HEK293 (cell line): ENCODE results near the gene SH3RF3.

Source experiments
- CTCF ChIA-PET: fragments of 350-600 bp; formaldehyde crosslinking; extraction: SDS; loops from one replicate; lab custom pipeline; 2021; ENCODE audit warnings: antibody characterized with exemption; lab: Yijun Ruan, JAX
- POLR2A ChIA-PET: fragments of 300-600 bp; formaldehyde crosslinking; extraction: SDS; loops from one replicate; lab custom pipeline; 2020; ENCODE audit warnings: antibody characterized with exemption, inconsistent platforms; lab: Yijun Ruan, JAX
- H3K27ac ChIP-seq: fragments of 200-500 bp; sonication (Bioruptor generic); 2 replicates; pipeline ENCODE4 v1.5.1; 2014; ENCODE audit warnings: low read depth, low read length, control low read depth, inconsistent platforms; ENCODE audit errors: extremely low read depth
- H3K36me3 ChIP-seq, 2 experiments: fragments of 200-500 bp in 1 of 2; sonication (Bioruptor generic) in 1 of 2; 1 replicate in 1 of 2; 2 replicates in 1 of 2; pipeline ENCODE4 v1.5.1; 2014 to 2017; ENCODE audit warnings: inconsistent platforms in 2 of 2, low read length in 2 of 2; ENCODE audit not compliant: control insufficient read depth in 2 of 2, insufficient read depth in 1 of 2
- H3K4me1 ChIP-seq: fragments of 200-500 bp; sonication (Bioruptor generic); 2 replicates; pipeline ENCODE4 v1.5.1; 2014; ENCODE audit warnings: mild to moderate bottlenecking, low read length, inconsistent platforms; ENCODE audit not compliant: control insufficient read depth, insufficient read depth
- H3K4me3 ChIP-seq: 2 replicates; pipeline ENCODE4 v1.5.1; 2011; ENCODE audit warnings: low read depth, mild to moderate bottlenecking, control low read depth, low read length, moderate library complexity
- H3K9me3 ChIP-seq: fragments of 200-500 bp; sonication (Bioruptor generic); 2 replicates; pipeline ENCODE4 v1.5.1; 2014; ENCODE audit warnings: low read depth, low read length, inconsistent platforms; ENCODE audit not compliant: control insufficient read depth, insufficient read depth
- FEZF1 ChIP-seq: fragments of 450-650 bp; formaldehyde crosslinking; IDR thresholded peaks from 2 replicates; pipeline ENCODE4 v1.5.1; 2016; ENCODE audit warnings: missing biosample characterization, missing genetic modification characterization
- HOXA7 ChIP-seq: sonication (generic); formaldehyde crosslinking; IDR thresholded peaks from 2 replicates; pipeline ENCODE4 v1.8.1; 2022; ENCODE audit warnings: missing genetic modification reagents, borderline replicate concordance
- HOXC10 ChIP-seq: sonication (generic); formaldehyde crosslinking; IDR thresholded peaks from 2 replicates; pipeline ENCODE4 v1.8.1; 2023; ENCODE audit warnings: mild to moderate bottlenecking, missing genetic modification reagents
- MEIS1 ChIP-seq: sonication (generic); formaldehyde crosslinking; IDR thresholded peaks from 2 replicates; pipeline ENCODE4 v1.8.1; 2022; ENCODE audit warnings: missing genetic modification reagents, mild to moderate bottlenecking, borderline replicate concordance
- MYNN ChIP-seq: fragments of 450-650 bp; formaldehyde crosslinking; IDR thresholded peaks from 2 replicates; pipeline ENCODE4 v1.5.1; 2016; ENCODE audit warnings: missing biosample characterization, missing genetic modification characterization, borderline replicate concordance
- REPIN1 ChIP-seq: fragments of 450-650 bp; formaldehyde crosslinking; IDR thresholded peaks from 2 replicates; pipeline ENCODE4 v1.5.1; 2017; ENCODE audit warnings: missing biosample characterization, missing genetic modification characterization, low read depth
- YY2 ChIP-seq: fragments of 450-650 bp; formaldehyde crosslinking; IDR thresholded peaks from 2 replicates; pipeline ENCODE4 v1.5.1; 2016; ENCODE audit warnings: missing biosample characterization, missing genetic modification characterization
- ZBTB8A ChIP-seq: fragments of 450-650 bp; formaldehyde crosslinking; IDR thresholded peaks from 2 replicates; pipeline ENCODE4 v1.5.1; 2016; ENCODE audit warnings: missing biosample characterization, missing genetic modification characterization
- ZFP41 ChIP-seq: fragments of 450-650 bp; formaldehyde crosslinking; IDR thresholded peaks from 2 replicates; pipeline ENCODE4 v1.5.1; 2016; ENCODE audit warnings: missing biosample characterization, missing genetic modification characterization, borderline replicate concordance
- ZNF133 ChIP-seq: fragments of 450-650 bp; formaldehyde crosslinking; IDR thresholded peaks from 2 replicates; pipeline ENCODE4 v1.5.1; 2016; ENCODE audit warnings: missing biosample characterization, missing genetic modification characterization
- ZNF146 ChIP-seq: fragments of 450-650 bp; formaldehyde crosslinking; IDR thresholded peaks from 2 replicates; pipeline ENCODE4 v1.5.1; 2016; ENCODE audit warnings: missing biosample characterization, missing genetic modification characterization
- ZNF23 ChIP-seq: fragments of 450-650 bp; formaldehyde crosslinking; IDR thresholded peaks from 2 replicates; pipeline ENCODE4 v1.5.1; 2016; ENCODE audit warnings: missing biosample characterization, missing genetic modification characterization, borderline replicate concordance
- ZNF248 ChIP-seq: fragments of 450-650 bp; formaldehyde crosslinking; IDR thresholded peaks from 2 replicates; pipeline ENCODE4 v1.5.1; 2017; ENCODE audit warnings: missing biosample characterization, missing genetic modification characterization
- ZNF416 ChIP-seq: fragments of 450-650 bp; formaldehyde crosslinking; IDR thresholded peaks from 2 replicates; pipeline ENCODE4 v1.5.1; 2016; ENCODE audit warnings: missing biosample characterization, missing genetic modification characterization
- ZNF558 ChIP-seq: fragments of 450-650 bp; formaldehyde crosslinking; IDR thresholded peaks from 2 replicates; pipeline ENCODE4 v1.5.1; 2016; ENCODE audit warnings: missing biosample characterization, missing genetic modification characterization
- ZNF580 ChIP-seq: fragments of 450-650 bp; formaldehyde crosslinking; IDR thresholded peaks from 2 replicates; pipeline ENCODE4 v1.5.1; 2016; ENCODE audit warnings: missing biosample characterization, missing genetic modification characterization
- ZNF670 ChIP-seq: fragments of 450-650 bp; formaldehyde crosslinking; IDR thresholded peaks from 2 replicates; pipeline ENCODE4 v1.5.1; 2016; ENCODE audit warnings: missing biosample characterization, missing genetic modification characterization, low read depth
- ZNF837 ChIP-seq: fragments of 450-650 bp; formaldehyde crosslinking; IDR thresholded peaks from 2 replicates; pipeline ENCODE4 v1.5.1; 2016; ENCODE audit warnings: missing biosample characterization, missing genetic modification characterization
- ZSCAN23 ChIP-seq: fragments of 450-650 bp; formaldehyde crosslinking; IDR thresholded peaks from 2 replicates; pipeline ENCODE4 v1.5.1; 2016; ENCODE audit warnings: missing biosample characterization, missing genetic modification characterization

The SH3RF3 gene

GRCh38 chr2:109193807-109194619, 65.0 kb downstream of the SH3RF3 start:
- TF ChIP-seq HOXA7 (no peak), ZNF416 (tag by site-specific recombination) (no peak), ZBTB8A (tag by site-specific recombination) (no peak), MYNN (no peak)
- H3K27ac ChIP-seq = no peak overlapping the region
- no peaks in the 10 kb centered on the region for H3K9me3 ChIP-seq
- CTCF ChIA-PET = interaction anchor here (1.3 kb wide), 1 partner anchor 316 kb away, joined by 4 read pairs; no protein-coding TSS in a partner anchor
- H3K36me3 ChIP-seq = no peaks in the 10 kb centered on the region
- POLR2A ChIA-PET = no interaction called here
- peaks cover 4% of the 10 kb centered on the region; the same call in 1 of the 2 replicates for H3K4me1 ChIP-seq
- no peak overlapping the region for H3K4me3 ChIP-seq

GRCh38 chr2:109194620-109194937, 65.6 kb downstream of the SH3RF3 start:
- no peaks in the 10 kb centered on the region for H3K9me3 ChIP-seq
- H3K36me3 ChIP-seq = no peaks in the 10 kb centered on the region
- H3K4me1 ChIP-seq = peaks cover 4% of the 10 kb centered on the region; the same call in 1 of the 2 replicates
- no peak for TF ChIP-seq ZNF133 (tag by site-specific recombination)
- no peak for TF ChIP-seq ZFP41
- TF ChIP-seq, all 188 proteins: peak for 0
- ChIA-PET POLR2A (no interaction called here), CTCF (interaction anchor here (0.6 to 1.1 kb wide), 2 partner anchors 47 to 64 kb away, joined by 3 to 4 read pairs; no protein-coding TSS in a partner anchor)
- Histone ChIP-seq H3K27ac (no peak overlapping the region), H3K4me3 (no peak overlapping the region)

GRCh38 chr2:109195193-109196045, 66.4 kb downstream of the SH3RF3 start:
- Histone ChIP-seq H3K9me3 (no peaks in the 10 kb centered on the region), H3K36me3 (no peaks in the 10 kb centered on the region), H3K4me3 (no peak overlapping the region), H3K4me1 (peaks cover 4% of the 10 kb centered on the region; the same call in 1 of the 2 replicates), H3K27ac (no peak overlapping the region)
- CTCF ChIA-PET = interaction anchor here (0.6 to 1.1 kb wide), 4 partner anchors 8 to 65 kb away, joined by 3 to 5 read pairs (median 4); no protein-coding TSS in a partner anchor
- POLR2A ChIA-PET = no interaction called here
- TF ChIP-seq MEIS1 (CRISPR knock-in tag) (no peak), ZNF670 (tag by site-specific recombination) (no peak), ZNF146 (no peak), FEZF1 (tag by site-specific recombination) (no peak), REPIN1 (tag by site-specific recombination) (no peak), ZNF23 (tag by site-specific recombination) (no peak), ZNF558 (tag by site-specific recombination) (no peak), ZNF580 (tag by site-specific recombination) (no peak)

- no peaks in the 10 kb centered on the region for H3K36me3 ChIP-seq
- ChIA-PET CTCF (interaction anchor here (0.6 kb wide), 1 partner anchor 9 kb away, joined by 5 read pairs; no protein-coding TSS in a partner anchor), POLR2A (no interaction called here)
- peaks cover 4% of the 10 kb centered on the region; the same call in 1 of the 2 replicates for H3K4me1 ChIP-seq
- no peak overlapping the region for H3K27ac ChIP-seq
- H3K4me3 ChIP-seq = no peak overlapping the region
- TF ChIP-seq ZNF837 (tag by site-specific recombination) (no peak), YY2 (no peak), ZSCAN23 (tag by site-specific recombination) (no peak), ZNF248 (no peak), HOXC10 (CRISPR knock-in tag) (no peak)
- no peaks in the 10 kb centered on the region for H3K9me3 ChIP-seq
These were observed 67.3 kb downstream of the SH3RF3 start for GRCh38 chr2:109196081-109196875.
